Liver (tissue), 9 donors: ENCODE measurements around the gene ADGRL2. TPM values are rescaled to one million over a fixed set of nuclear protein-coding genes. Genes with fewer than 3 reads are reported as not detected.

ENCODE experiments used
- DNase-seq: peaks from one replicate; pipeline ENCODE4 v3.0.0-alpha.2; 2017; ENCODE audit warnings: low spot score
- H3K27ac ChIP-seq, 2 donors: one replicate each; pipeline ENCODE4 v1.7.0; 2013; ENCODE audit warnings: inconsistent platforms in 2 of 2, low read length in 2 of 2, control low read depth in 1 of 2, low read depth in 1 of 2, mild to moderate bottlenecking in 1 of 2
- H3K27me3 ChIP-seq, 4 donors: one replicate each; pipeline versions ENCODE4 v1.6.1 to v1.7.0; 2013; ENCODE audit warnings: low read length in 3 of 4, inconsistent platforms in 1 of 4, mild to moderate bottlenecking in 1 of 4, moderate library complexity in 1 of 4; ENCODE audit not compliant: control insufficient read depth in 4 of 4, insufficient read depth in 4 of 4
- H3K36me3 ChIP-seq, 4 donors: one replicate each; pipeline versions ENCODE4 v1.6.1 to v1.7.0; 2013; ENCODE audit warnings: low read length in 3 of 4, mild to moderate bottlenecking in 3 of 4, low read depth in 1 of 4, moderate library complexity in 1 of 4; ENCODE audit not compliant: control insufficient read depth in 4 of 4, insufficient read depth in 3 of 4
- H3K4me1 ChIP-seq, 4 donors: one replicate each; pipeline versions ENCODE4 v1.6.1 to v1.7.0; 2013; ENCODE audit warnings: low read length in 3 of 4, mild to moderate bottlenecking in 3 of 4, moderate library complexity in 1 of 4; ENCODE audit not compliant: control insufficient read depth in 4 of 4, insufficient read depth in 4 of 4
- H3K4me3 ChIP-seq, 3 donors: one replicate each; pipeline versions ENCODE4 v1.6.1 to v1.7.0; 2013; ENCODE audit warnings: low read length in 3 of 3, control low read depth in 1 of 3, low read depth in 1 of 3, mild to moderate bottlenecking in 1 of 3
- H3K9ac ChIP-seq, 2 donors: one replicate each; pipeline ENCODE4 v1.7.0; 2013; ENCODE audit warnings: low read length in 2 of 2, mild to moderate bottlenecking in 2 of 2, moderate library complexity in 2 of 2, control low read depth in 1 of 2, low read depth in 1 of 2
- H3K9me3 ChIP-seq, 4 donors: one replicate each; pipeline versions ENCODE4 v1.6.1 to v1.7.0; 2013; ENCODE audit warnings: low read length in 3 of 4; ENCODE audit not compliant: control insufficient read depth in 4 of 4
- EGR1 ChIP-seq, 2 donors: IDR thresholded peaks; 2 replicates each; pipeline ENCODE4 v1.6.1; 2016 to 2018; ENCODE audit warnings: antibody characterized with exemption in 2 of 2, low read depth in 2 of 2
- FOXA1 ChIP-seq: IDR thresholded peaks from 2 replicates; pipeline ENCODE4 v1.6.1; 2016; ENCODE audit warnings: antibody characterized with exemption
- FOXA2 ChIP-seq: IDR thresholded peaks from 2 replicates; pipeline ENCODE4 v1.6.1; 2016; ENCODE audit warnings: antibody characterized with exemption
- GABPA ChIP-seq, 2 donors: IDR thresholded peaks in 1 of 2; conservative IDR thresholded peaks in 1 of 2; 2 replicates each; pipeline ENCODE4 v1.6.1; 2016; ENCODE audit warnings: antibody characterized with exemption in 2 of 2, mild to moderate bottlenecking in 1 of 2, moderate library complexity in 1 of 2
- HNF4A ChIP-seq, 2 donors: conservative IDR thresholded peaks; 2 replicates each; pipeline ENCODE4 v1.6.1; 2016; ENCODE audit warnings: antibody characterized with exemption in 2 of 2, mild to moderate bottlenecking in 2 of 2
- HNF4G ChIP-seq: IDR thresholded peaks from 2 replicates; pipeline ENCODE4 v1.6.1; 2016; ENCODE audit warnings: antibody characterized with exemption
- JUND ChIP-seq, 2 donors: IDR thresholded peaks; 2 replicates each; pipeline ENCODE4 v1.6.1; 2016; ENCODE audit warnings: antibody characterized with exemption in 2 of 2
- NR2F2 ChIP-seq: IDR thresholded peaks from 2 replicates; pipeline ENCODE4 v1.6.1; 2016; ENCODE audit warnings: antibody characterized with exemption
- RAD21 ChIP-seq, 2 donors: IDR thresholded peaks; 2 replicates each; pipeline ENCODE4 v1.6.1; 2016; ENCODE audit warnings: antibody characterized with exemption in 2 of 2, mild to moderate bottlenecking in 2 of 2
- RXRA ChIP-seq, 2 donors: IDR thresholded peaks; 2 replicates each; pipeline ENCODE4 v1.6.1; 2017 to 2018; ENCODE audit warnings: antibody characterized with exemption in 2 of 2, mild to moderate bottlenecking in 1 of 2
- SP1 ChIP-seq: IDR thresholded peaks from 2 replicates; pipeline ENCODE4 v1.6.1; 2018; ENCODE audit warnings: antibody characterized with exemption, mild to moderate bottlenecking
- TAF1 ChIP-seq: conservative IDR thresholded peaks from 2 replicates; pipeline ENCODE4 v1.6.1; 2016; ENCODE audit warnings: antibody characterized with exemption, mild to moderate bottlenecking
- YY1 ChIP-seq: IDR thresholded peaks from 2 replicates; pipeline ENCODE4 v1.6.1; 2016; ENCODE audit warnings: antibody characterized with exemption, mild to moderate bottlenecking
- WGBS: extraction: QIAGEN DNeasy Blood & Tissue Kit; methylation state at CpG from one replicate; pipeline ENCODE4 v1.1.7; 2013; 5-methylcytosine and 5-hydroxymethylcytosine counted together
- polyA plus RNA-seq, 2 donors: library from polyadenylated mRNA; stranded (reverse) in 1 of 2; unstranded in 1 of 2; fragments of 200-250 nt in 1 of 2; fragments of >200 nt in 1 of 2; fragmentation: Nextera tagmentation in 1 of 2; extraction: Ambion mirVana in 1 of 2; gene quantifications; one replicate each; pipeline versions ENCODE4 v1.2.1 to v1.2.3, GENCODE V29; 2013 to 2015
- total RNA-seq, 2 donors: library from RNA; depleted of rRNA; stranded (reverse); fragments of >200 nt; gene quantifications; one replicate each; pipeline ENCODE4 v1.2.3, GENCODE V29; 2014
- TF ChIP-seq, protein P1 (sequence below): fragments of 150-350 bp; IDR thresholded peaks from 2 replicates; pipeline ENCODE4 v1.5.1; 2017; ENCODE audit warnings: improper control_type of control experiment, low read depth, low read length; ENCODE audit not compliant: missing input control
- TF ChIP-seq, protein P2 (sequence below): IDR thresholded peaks from 2 replicates; pipeline ENCODE4 v1.6.1; 2016; ENCODE audit warnings: antibody characterized with exemption, mild to moderate bottlenecking
- TF ChIP-seq, protein P3 (sequence below): IDR thresholded peaks from 2 replicates; pipeline ENCODE4 v1.6.1; 2016; ENCODE audit warnings: antibody characterized with exemption
- TF ChIP-seq, protein P4 (sequence below): IDR thresholded peaks from 2 replicates; pipeline ENCODE4 v1.6.1; 2016; ENCODE audit warnings: antibody characterized with exemption
- TF ChIP-seq, protein P5 (sequence below): IDR thresholded peaks from 2 replicates; pipeline ENCODE4 v1.6.1; 2016; ENCODE audit warnings: antibody characterized with exemption
- donor health status: healthy.
- donor health status: healthy.
- donor health status: healthy.
- donor health status: healthy.
- donor health status: healthy.

The ADGRL2 gene
- total and polyA plus RNA-seq, 4 donors, result 21.1 to 82.0 (median 31.7) TPM

DNA sequence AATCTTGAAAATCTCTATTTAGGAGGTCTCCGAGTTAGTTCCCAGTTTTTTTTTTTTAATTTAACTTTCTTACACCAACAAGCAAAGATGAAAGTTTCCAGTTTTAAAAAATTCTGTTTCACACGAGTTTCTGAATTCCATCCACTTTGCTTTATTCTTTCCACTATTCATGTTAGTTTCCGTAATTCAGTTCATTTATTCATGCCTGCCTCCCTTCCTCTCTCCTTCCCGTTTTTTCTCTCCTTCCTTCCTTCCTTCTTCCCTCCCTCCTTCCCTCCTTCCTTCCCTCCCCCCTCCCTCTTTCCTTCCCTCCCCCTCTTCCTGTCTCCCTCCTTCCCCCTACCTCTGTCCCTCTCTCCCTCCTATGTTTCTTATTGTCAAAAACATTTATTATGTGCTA, 22.3 kb downstream of the ADGRL2 start:
- Histone ChIP-seq H3K4me1 (peaks cover 0 to 4% (median 1%) of the 10 kb centered on the region in 4 donors), H3K9ac (no peak overlapping the region), H3K4me3 (no peak overlapping the region), H3K27me3 (no peaks in the 10 kb centered on the region), H3K27ac (no peak overlapping the region), H3K36me3 (no peaks in the 10 kb centered on the region), H3K9me3 (no peaks in the 10 kb centered on the region)
- WGBS, result 86% methylated on average over 4 of the region's 4 CpGs
- TF ChIP-seq SP1, result no peak
- TF ChIP-seq RAD21 (IDR thresholded peaks at IDR 0.05), result no peak
- no peak for TF ChIP-seq HNF4G
- TF ChIP-seq FOXA1, result no peak
- TF ChIP-seq, protein P1, sequence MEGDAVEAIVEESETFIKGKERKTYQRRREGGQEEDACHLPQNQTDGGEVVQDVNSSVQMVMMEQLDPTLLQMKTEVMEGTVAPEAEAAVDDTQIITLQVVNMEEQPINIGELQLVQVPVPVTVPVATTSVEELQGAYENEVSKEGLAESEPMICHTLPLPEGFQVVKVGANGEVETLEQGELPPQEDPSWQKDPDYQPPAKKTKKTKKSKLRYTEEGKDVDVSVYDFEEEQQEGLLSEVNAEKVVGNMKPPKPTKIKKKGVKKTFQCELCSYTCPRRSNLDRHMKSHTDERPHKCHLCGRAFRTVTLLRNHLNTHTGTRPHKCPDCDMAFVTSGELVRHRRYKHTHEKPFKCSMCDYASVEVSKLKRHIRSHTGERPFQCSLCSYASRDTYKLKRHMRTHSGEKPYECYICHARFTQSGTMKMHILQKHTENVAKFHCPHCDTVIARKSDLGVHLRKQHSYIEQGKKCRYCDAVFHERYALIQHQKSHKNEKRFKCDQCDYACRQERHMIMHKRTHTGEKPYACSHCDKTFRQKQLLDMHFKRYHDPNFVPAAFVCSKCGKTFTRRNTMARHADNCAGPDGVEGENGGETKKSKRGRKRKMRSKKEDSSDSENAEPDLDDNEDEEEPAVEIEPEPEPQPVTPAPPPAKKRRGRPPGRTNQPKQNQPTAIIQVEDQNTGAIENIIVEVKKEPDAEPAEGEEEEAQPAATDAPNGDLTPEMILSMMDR, result no peak
- TF ChIP-seq NR2F2, result no peak
- TF ChIP-seq GABPA (IDR thresholded peaks at IDR 0.05 in 1 of 2, conservative IDR thresholded peaks at IDR 0.05 in 1 of 2), result no peak
- TF ChIP-seq RXRA (IDR thresholded peaks at IDR 0.05), result no peak
- TF ChIP-seq YY1, result no peak
- TF ChIP-seq, protein P2, sequence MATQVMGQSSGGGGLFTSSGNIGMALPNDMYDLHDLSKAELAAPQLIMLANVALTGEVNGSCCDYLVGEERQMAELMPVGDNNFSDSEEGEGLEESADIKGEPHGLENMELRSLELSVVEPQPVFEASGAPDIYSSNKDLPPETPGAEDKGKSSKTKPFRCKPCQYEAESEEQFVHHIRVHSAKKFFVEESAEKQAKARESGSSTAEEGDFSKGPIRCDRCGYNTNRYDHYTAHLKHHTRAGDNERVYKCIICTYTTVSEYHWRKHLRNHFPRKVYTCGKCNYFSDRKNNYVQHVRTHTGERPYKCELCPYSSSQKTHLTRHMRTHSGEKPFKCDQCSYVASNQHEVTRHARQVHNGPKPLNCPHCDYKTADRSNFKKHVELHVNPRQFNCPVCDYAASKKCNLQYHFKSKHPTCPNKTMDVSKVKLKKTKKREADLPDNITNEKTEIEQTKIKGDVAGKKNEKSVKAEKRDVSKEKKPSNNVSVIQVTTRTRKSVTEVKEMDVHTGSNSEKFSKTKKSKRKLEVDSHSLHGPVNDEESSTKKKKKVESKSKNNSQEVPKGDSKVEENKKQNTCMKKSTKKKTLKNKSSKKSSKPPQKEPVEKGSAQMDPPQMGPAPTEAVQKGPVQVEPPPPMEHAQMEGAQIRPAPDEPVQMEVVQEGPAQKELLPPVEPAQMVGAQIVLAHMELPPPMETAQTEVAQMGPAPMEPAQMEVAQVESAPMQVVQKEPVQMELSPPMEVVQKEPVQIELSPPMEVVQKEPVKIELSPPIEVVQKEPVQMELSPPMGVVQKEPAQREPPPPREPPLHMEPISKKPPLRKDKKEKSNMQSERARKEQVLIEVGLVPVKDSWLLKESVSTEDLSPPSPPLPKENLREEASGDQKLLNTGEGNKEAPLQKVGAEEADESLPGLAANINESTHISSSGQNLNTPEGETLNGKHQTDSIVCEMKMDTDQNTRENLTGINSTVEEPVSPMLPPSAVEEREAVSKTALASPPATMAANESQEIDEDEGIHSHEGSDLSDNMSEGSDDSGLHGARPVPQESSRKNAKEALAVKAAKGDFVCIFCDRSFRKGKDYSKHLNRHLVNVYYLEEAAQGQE, result no peak
- no peak for TF ChIP-seq TAF1
- TF ChIP-seq, protein P3, sequence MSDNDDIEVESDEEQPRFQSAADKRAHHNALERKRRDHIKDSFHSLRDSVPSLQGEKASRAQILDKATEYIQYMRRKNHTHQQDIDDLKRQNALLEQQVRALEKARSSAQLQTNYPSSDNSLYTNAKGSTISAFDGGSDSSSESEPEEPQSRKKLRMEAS, result no peak
- no peak for TF ChIP-seq JUND (IDR thresholded peaks at IDR 0.05)
- TF ChIP-seq, protein P4, sequence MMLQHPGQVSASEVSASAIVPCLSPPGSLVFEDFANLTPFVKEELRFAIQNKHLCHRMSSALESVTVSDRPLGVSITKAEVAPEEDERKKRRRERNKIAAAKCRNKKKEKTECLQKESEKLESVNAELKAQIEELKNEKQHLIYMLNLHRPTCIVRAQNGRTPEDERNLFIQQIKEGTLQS, result no peak
- TF ChIP-seq, protein P5, sequence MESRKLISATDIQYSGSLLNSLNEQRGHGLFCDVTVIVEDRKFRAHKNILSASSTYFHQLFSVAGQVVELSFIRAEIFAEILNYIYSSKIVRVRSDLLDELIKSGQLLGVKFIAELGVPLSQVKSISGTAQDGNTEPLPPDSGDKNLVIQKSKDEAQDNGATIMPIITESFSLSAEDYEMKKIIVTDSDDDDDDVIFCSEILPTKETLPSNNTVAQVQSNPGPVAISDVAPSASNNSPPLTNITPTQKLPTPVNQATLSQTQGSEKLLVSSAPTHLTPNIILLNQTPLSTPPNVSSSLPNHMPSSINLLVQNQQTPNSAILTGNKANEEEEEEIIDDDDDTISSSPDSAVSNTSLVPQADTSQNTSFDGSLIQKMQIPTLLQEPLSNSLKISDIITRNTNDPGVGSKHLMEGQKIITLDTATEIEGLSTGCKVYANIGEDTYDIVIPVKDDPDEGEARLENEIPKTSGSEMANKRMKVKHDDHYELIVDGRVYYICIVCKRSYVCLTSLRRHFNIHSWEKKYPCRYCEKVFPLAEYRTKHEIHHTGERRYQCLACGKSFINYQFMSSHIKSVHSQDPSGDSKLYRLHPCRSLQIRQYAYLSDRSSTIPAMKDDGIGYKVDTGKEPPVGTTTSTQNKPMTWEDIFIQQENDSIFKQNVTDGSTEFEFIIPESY, result no peak
- TF ChIP-seq EGR1 (IDR thresholded peaks at IDR 0.05; ENCODE audit: low read depth in 2 of 2), result no peak
- no peak for TF ChIP-seq HNF4A (conservative IDR thresholded peaks at IDR 0.05)
- no peak for TF ChIP-seq FOXA2
- no peak for DNase-seq
